Loucy (cell line): ENCODE measurements around the gene FAM13C.

Experiments
- H2AFZ ChIP-seq: fragments of 200-600 bp; sonication (generic); 2 replicates; pipeline ENCODE4 v1.6.0; 2016; ENCODE audit warnings: antibody characterized with exemption, mild to moderate bottlenecking, low read length, moderate library complexity
- H3F3A ChIP-seq: fragments of 200-600 bp; 2 replicates; pipeline ENCODE4 v1.6.0; 2016; ENCODE audit warnings: antibody characterized with exemption, low read depth, mild to moderate bottlenecking
- H3K27me3 ChIP-seq: fragments of 200-600 bp; sonication (generic); 2 replicates; pipeline ENCODE4 v1.6.1; 2014; ENCODE audit warnings: low read length, mild to moderate bottlenecking; ENCODE audit not compliant: insufficient read depth, poor library complexity, severe bottlenecking
- H3K36me3 ChIP-seq: fragments of 200-600 bp; sonication (generic); 2 replicates; pipeline ENCODE4 v1.6.1; 2016; ENCODE audit warnings: low read length; ENCODE audit not compliant: insufficient read depth
- H3K4me1 ChIP-seq: fragments of 200-600 bp; sonication (generic); 2 replicates; pipeline ENCODE4 v1.5.1; 2014; ENCODE audit warnings: low read length, mild to moderate bottlenecking; ENCODE audit not compliant: insufficient read depth, poor library complexity, severe bottlenecking
- H3K4me2 ChIP-seq: fragments of 200-600 bp; sonication (generic); 2 replicates; pipeline ENCODE4 v1.6.0; 2014; ENCODE audit warnings: antibody characterized with exemption, low read length, low read depth, mild to moderate bottlenecking; ENCODE audit not compliant: poor library complexity, severe bottlenecking
- H3K4me3 ChIP-seq: fragments of 200-600 bp; sonication (generic); 2 replicates; pipeline ENCODE4 v1.5.1; 2014; ENCODE audit warnings: low read length, mild to moderate bottlenecking, mixed read lengths; ENCODE audit not compliant: poor library complexity, severe bottlenecking
- H3K79me2 ChIP-seq: fragments of 200-600 bp; sonication (generic); 2 replicates; pipeline ENCODE4 v1.6.1; 2014; ENCODE audit warnings: low read length; ENCODE audit not compliant: insufficient read depth
- H3K9ac ChIP-seq: fragments of 200-600 bp; sonication (generic); 2 replicates; pipeline ENCODE4 v1.6.0; 2014; ENCODE audit warnings: mild to moderate bottlenecking, low read depth, low read length, moderate library complexity; ENCODE audit not compliant: poor library complexity, severe bottlenecking
- H3K9me2 ChIP-seq: fragments of 200-600 bp; sonication (generic); replicated peaks from 2 replicates; pipeline ENCODE4 v1.6.1; 2016; ENCODE audit warnings: low read depth, low read length, mixed read lengths
- H3K9me3 ChIP-seq: fragments of 200-600 bp; sonication (generic); 2 replicates; pipeline ENCODE4 v1.6.1; 2014; ENCODE audit warnings: mild to moderate bottlenecking, antibody characterized with exemption, low read length, low read depth; ENCODE audit not compliant: insufficient read depth
- H4K20me1 ChIP-seq: fragments of 200-600 bp; sonication (generic); 2 replicates; pipeline ENCODE4 v1.6.0; 2014; ENCODE audit warnings: antibody characterized with exemption, low read length, mild to moderate bottlenecking; ENCODE audit not compliant: insufficient read depth, poor library complexity, severe bottlenecking
- EZH2phosphoT487 ChIP-seq: fragments of 200-600 bp; IDR thresholded peaks from 2 replicates; pipeline ENCODE4 v1.6.1; 2018; ENCODE audit warnings: antibody characterized with exemption, mild to moderate bottlenecking, moderate library complexity, borderline replicate concordance
- TF ChIP-seq, protein P1 (sequence below): fragments of 200-600 bp; sonication (generic); conservative IDR thresholded peaks from 2 replicates; pipeline ENCODE4 v1.5.1; 2014; ENCODE audit warnings: mild to moderate bottlenecking, antibody characterized with exemption, low read length

Gene FAM13C

GRCh38 chr10:59372543-59372942 is 10.2 kb upstream of the FAM13C start:
- H3K27me3 ChIP-seq, result no peaks in the 10 kb centered on the region
- H2AFZ ChIP-seq, result no peak overlapping the region
- no peaks in the 10 kb centered on the region for H3K4me1 ChIP-seq
- H4K20me1 ChIP-seq, result no peaks in the 10 kb centered on the region
- H3K4me3 ChIP-seq, result no peak overlapping the region
- H3K9ac ChIP-seq, result no peak overlapping the region
- no peaks in the 10 kb centered on the region for H3K79me2 ChIP-seq
- no peaks in the 10 kb centered on the region for H3K9me2 ChIP-seq
- no peaks in the 10 kb centered on the region for H3K36me3 ChIP-seq
- no peak for TF ChIP-seq EZH2phosphoT487
- TF ChIP-seq, protein P1, sequence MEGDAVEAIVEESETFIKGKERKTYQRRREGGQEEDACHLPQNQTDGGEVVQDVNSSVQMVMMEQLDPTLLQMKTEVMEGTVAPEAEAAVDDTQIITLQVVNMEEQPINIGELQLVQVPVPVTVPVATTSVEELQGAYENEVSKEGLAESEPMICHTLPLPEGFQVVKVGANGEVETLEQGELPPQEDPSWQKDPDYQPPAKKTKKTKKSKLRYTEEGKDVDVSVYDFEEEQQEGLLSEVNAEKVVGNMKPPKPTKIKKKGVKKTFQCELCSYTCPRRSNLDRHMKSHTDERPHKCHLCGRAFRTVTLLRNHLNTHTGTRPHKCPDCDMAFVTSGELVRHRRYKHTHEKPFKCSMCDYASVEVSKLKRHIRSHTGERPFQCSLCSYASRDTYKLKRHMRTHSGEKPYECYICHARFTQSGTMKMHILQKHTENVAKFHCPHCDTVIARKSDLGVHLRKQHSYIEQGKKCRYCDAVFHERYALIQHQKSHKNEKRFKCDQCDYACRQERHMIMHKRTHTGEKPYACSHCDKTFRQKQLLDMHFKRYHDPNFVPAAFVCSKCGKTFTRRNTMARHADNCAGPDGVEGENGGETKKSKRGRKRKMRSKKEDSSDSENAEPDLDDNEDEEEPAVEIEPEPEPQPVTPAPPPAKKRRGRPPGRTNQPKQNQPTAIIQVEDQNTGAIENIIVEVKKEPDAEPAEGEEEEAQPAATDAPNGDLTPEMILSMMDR, result no peak
- no peaks in the 10 kb centered on the region for H3F3A ChIP-seq
- no peak overlapping the region for H3K4me2 ChIP-seq
- no peaks in the 10 kb centered on the region for H3K9me3 ChIP-seq

- H3K9ac ChIP-seq, result no peak overlapping the region
- no peaks in the 10 kb centered on the region for H3K36me3 ChIP-seq
- TF ChIP-seq EZH2phosphoT487, result no peak
- TF ChIP-seq, protein P1, result no peak
These were observed 3.9 kb upstream of the FAM13C start for GRCh38 chr10:59366290-59366689.

DNA sequence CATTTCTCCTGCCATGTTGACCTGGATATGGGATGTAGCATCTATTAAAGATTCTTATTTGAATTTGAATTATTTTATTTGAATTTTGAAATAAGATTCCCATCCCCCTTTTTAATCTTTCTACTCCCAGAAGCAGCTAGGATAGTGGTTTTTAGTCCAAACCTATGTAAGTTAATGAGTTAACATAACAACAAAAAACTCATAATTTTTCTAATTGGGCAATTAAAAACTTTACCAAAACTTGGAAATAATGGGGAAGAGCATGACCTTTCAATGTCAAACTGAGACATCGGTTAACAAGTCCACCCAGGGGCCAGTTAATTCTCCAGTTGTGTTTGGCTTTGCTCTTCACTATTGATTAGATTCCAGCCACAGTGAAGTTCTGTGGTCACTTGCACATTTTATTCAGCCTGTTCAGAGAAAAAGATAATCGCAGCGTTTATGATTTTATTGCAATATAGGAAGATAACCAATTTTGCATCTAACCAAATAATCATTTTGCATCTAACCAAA is 1.2 kb upstream of the FAM13C start:
- H3K27me3 ChIP-seq, result no peaks in the 10 kb centered on the region
- H3K4me1 ChIP-seq, result no peaks in the 10 kb centered on the region
- no peak for TF ChIP-seq EZH2phosphoT487
- TF ChIP-seq, protein P1, result no peak
- no peaks in the 10 kb centered on the region for H3K36me3 ChIP-seq
- no peaks in the 10 kb centered on the region for H3K9me3 ChIP-seq
- no peak overlapping the region for H3K4me3 ChIP-seq
- H3K4me2 ChIP-seq, result no peak overlapping the region
- H3K9me2 ChIP-seq, result no peaks in the 10 kb centered on the region
- no peaks in the 10 kb centered on the region for H4K20me1 ChIP-seq
- no peak overlapping the region for H3K9ac ChIP-seq
- H3F3A ChIP-seq, result no peaks in the 10 kb centered on the region
- H2AFZ ChIP-seq, result no peak overlapping the region
- no peaks in the 10 kb centered on the region for H3K79me2 ChIP-seq

More at GRCh38 chr10:59366290-59366689, 3.9 kb upstream of the FAM13C start:
- H3K9me3 ChIP-seq, result no peaks in the 10 kb centered on the region
- H2AFZ ChIP-seq, result no peak overlapping the region
- no peaks in the 10 kb centered on the region for H4K20me1 ChIP-seq
- no peaks in the 10 kb centered on the region for H3K27me3 ChIP-seq
- no peak overlapping the region for H3K4me3 ChIP-seq
- H3F3A ChIP-seq, result no peaks in the 10 kb centered on the region
- H3K9me2 ChIP-seq, result no peaks in the 10 kb centered on the region
- no peaks in the 10 kb centered on the region for H3K79me2 ChIP-seq
- no peaks in the 10 kb centered on the region for H3K4me1 ChIP-seq
- no peak overlapping the region for H3K4me2 ChIP-seq
